T-helper 2 cell (primary cell): ENCODE measurements around the gene KIAA0513.
"Not testable (repeated sequence)": the region's sequence is repeated elsewhere in the genome, so short reads cannot be mapped to it uniquely, and the experiment has no call there.

Experiments
- DNase-seq, 5 experiments: peaks; one replicate each; pipeline versions ENCODE4 v3.0.0 to v3.0.0-alpha.2; 2012 to 2022

Gene KIAA0513

DNA sequence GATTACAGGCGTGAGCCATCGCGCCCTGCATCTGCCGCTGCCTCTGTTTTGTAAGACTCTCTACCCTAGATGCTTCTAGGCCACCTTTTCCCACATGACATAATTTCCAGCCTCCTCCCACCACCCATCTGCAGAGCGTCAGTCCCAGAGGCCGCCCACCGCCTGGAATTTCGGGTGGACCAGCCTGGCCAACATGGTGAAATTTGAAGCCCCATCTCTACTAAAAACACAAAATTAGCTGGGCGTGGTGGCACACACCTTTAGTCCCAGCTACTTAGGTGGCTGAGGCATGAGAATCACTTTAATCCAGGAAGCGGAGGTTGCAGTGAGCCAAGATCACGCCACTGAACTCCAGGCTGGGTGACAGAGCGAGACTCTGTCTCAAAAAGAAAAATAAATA is 89.8 kb downstream of the KIAA0513 start:
- DNase-seq = no peak

DNA sequence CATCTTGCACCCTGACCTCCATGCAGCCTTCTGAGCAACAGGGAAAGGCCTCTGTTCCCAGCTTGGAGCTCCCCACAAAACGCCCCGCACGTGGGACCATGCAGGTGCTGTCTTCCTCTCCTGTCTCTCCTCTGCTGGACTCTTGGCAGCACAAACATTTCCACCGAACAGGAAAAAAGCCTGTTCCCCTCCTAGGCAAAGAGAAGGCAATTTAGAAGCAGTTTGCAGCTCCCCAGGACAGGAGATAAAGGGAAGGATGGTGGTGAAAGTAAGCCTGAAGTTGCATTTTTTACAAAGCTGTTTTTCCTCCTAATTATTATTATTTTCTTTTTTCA is 92.4 kb downstream of the KIAA0513 start:
- no peak for DNase-seq

DNA sequence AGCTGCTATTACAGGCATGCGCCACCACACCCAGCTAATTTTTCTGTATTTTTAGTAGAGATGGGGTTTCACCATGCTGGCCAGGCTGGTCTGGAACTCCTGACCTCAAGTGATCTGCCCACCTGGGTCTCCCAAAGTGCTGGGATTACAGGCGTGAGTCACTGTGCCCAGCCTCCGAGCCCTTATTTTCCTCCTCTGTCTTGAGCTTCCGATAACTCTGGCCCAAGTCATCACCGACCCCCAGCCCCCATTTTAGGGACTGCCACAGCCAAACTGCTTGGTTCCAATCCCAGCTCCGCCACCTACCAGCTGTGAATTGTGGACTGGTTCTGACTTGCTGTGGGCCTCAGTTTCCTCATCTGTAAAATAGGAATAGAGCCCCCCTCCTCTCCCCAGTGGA is 95.8 kb downstream of the KIAA0513 start:
- not testable (repeated sequence) for DNase-seq

DNA sequence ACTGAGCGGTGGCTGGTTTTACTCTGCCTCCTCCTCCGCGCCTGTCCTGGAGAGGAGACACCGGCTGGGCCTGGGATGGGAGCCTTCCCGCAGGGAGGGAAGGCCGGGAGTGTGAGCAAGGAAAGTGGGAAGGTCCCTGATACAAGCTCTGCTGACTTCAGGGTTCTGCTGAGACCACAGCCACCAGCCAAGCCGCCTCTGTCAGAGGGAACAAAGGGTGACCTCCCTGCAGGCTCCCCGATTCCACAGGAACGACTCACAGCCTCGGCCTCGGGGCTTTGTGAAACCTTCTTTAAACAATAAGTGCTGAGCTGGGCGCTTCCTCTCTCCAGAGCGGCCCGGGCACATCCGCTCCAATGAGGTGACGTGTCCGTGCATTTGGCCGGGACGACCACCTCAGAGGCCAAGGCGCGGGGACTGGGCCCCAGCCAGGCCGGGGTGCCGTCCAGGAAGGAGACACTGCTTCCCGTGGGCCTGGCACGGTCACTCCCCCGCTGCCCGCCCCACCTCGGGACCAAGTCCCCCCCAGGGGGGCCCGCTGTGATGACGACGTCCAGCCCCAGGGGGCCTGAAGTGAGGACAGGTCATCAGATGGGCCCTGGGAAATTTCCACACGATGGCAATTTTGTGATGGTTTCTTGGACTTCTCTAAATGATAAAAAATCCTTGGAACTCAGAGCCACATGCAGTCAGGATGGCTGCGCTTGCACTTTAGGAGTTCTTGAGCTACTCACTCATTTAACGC is 96.5 kb downstream of the KIAA0513 start:
- DNase-seq = no peak

DNA sequence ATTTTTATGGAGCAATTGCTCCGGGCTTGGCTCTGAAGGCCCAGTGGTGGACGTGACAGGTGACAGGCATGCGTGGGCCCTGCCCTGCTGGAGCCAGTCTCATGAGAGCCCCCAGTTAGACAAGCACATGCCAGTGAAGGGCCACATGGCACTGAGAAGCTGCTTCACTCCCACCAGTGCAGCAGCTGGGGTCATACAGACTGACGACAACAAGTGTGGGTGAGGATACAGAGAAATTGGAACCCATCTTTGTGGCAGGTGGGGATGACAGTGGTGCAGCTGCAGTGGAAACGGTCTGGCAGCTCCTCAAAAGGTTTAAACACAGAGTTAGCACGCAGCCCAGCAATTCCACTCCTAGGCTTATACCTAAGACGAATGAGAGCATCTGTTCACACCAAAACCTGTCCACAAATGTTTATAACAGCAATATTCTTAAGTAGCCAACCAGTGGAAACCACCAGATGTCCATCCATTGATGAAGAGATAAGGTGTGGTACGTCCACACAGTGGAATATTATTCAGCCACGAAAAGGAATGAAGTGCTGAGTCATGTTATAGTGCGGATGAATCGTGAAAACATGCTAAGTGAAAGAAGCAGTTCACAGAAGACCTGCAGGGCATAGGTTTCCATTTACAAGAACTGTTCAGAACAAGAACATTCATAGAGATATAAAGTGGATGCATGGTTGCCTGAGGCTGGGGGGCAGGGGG is 97.2 kb downstream of the KIAA0513 start:
- no peak for DNase-seq

DNA sequence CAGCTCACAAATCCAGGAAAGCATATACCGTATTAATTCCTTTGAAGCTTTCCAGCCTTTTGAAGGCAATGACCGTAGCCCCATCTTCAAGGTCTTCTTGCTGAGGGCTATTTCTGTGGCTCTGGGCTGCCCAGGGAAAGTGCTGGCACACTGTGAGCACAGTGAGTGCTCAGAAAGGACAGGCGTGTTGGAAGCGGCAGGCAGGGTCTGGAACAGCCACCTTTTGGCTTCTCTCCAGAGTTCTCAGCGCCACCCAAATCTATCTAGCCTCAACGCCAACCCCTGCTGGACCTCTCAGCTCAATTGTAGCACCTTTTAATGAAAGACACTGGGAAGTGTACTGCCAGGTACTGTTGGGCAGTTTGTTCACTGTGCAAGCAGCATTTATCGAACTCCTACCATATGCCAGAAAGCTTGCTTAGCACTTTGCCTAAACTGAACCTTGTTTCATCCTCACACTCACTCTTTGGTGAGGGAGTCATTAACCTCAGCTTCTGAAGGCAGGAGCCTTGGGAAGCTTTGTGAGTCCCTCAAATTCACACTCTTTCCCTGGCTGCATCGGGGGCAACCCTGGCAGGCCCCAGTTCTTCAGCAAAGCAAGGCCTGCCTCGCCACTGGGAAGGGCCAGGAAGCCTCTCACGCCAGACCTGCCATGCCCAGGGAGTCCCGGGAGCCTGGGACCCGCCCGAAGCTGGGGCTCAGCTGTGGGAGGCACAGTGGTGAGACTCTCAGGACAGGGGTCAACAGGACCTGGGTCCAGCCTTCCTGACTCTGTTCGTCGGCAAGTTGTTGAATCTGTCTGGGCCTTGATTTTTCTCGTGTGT is 98.2 kb downstream of the KIAA0513 start:
- no peak for DNase-seq

DNA sequence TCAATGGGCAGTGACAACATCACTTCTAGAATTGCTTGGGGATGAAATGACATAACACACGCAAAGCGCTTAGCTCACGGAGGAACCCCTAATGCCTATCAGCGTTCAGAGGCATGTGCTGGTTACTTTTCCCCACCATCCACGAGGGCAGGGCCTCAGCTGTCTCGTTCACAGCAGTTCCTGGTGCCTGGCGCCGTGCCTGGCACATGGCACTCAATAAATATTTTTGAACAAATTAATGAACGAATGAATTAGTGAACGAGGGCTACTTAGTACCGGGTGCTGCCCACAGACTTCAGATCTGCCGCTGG is 98.8 kb downstream of the KIAA0513 start:
- no peak for DNase-seq

DNA sequence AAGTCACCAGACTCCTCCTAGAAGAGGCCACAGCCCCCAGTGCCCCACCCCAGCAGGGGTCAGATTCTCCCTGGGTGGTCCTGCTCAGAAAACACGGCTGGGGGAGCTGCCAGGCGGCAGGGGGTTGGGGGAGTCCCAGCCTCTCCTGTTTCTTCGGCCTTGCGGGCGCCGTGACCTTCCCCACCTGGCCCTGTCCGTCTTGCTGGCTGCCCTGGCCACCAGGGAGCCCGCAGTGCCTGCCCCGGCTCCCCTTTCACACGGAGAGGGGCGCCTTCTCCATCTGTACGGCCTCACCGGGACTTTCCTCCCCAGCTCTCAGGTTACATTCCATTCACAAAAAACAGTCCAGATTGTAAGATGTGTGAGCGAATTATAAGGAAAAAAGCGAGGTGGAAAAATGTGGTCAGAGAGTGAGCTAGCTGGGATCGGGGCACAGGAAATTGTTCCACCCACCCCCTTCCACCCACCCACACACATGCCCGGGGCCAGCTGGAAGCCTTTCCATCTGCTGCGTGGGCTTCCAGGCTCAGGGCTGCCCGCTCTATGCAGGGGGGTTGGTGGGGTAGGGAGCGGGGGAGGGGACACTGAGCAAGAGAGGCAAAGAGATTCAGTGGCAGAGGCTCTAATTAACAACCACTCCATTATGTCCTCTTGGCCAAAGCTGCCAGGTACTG is 99.2 kb downstream of the KIAA0513 start:
- no peak for DNase-seq

DNA sequence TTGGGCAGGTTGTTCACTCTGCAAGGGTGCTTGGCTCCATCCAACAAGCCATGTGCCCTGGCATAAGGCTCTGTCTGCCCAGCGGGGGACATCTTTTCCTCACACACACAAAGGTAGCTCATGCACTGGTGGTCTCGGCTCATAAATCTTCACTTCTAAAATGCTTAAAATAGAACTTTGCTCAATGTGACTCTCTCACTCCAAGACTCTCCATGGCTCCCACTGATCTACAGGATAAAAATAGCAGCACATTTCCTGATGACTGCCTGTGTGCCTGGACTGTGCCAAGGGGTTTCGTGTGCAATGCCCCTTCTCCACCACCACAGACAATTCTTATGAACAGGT is 99.8 kb downstream of the KIAA0513 start:
- DNase-seq = no peak

DNA sequence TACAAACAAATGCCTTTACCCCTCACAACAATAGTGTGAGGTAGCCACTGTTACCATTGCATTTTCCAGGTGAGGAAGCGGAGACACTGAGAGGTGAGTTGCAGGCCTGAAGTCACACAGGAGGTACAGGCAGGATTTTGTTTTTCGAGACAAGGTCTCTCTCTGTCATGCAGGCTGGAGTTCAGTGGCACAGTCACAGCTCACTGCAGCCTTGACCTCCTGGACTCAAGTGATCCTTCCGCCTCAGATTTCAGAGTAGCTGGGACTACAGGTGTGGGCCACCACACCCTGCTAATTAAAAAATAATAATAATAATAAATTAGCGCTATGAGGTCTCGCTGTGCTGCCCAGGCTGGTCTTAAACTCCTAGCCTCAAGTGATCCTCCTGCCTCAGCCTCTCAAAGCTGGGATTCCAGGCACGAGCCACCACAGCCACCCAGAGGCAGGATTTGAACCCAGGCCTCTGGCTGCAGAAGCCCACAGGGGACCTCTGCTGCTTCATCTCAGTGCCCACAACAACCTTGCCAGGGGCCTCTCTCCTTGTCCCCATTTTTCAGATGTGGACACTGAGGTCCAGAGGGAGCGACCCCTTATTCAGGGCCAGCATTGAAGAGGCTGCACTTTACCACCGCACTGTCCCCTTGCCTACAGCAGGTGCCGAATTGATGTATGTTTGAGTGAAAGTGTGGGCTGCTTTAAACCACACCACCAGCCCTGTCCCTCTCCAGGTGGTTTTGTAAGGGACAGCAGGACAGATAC is 100.7 kb downstream of the KIAA0513 start:
- DNase-seq = no peak

DNA sequence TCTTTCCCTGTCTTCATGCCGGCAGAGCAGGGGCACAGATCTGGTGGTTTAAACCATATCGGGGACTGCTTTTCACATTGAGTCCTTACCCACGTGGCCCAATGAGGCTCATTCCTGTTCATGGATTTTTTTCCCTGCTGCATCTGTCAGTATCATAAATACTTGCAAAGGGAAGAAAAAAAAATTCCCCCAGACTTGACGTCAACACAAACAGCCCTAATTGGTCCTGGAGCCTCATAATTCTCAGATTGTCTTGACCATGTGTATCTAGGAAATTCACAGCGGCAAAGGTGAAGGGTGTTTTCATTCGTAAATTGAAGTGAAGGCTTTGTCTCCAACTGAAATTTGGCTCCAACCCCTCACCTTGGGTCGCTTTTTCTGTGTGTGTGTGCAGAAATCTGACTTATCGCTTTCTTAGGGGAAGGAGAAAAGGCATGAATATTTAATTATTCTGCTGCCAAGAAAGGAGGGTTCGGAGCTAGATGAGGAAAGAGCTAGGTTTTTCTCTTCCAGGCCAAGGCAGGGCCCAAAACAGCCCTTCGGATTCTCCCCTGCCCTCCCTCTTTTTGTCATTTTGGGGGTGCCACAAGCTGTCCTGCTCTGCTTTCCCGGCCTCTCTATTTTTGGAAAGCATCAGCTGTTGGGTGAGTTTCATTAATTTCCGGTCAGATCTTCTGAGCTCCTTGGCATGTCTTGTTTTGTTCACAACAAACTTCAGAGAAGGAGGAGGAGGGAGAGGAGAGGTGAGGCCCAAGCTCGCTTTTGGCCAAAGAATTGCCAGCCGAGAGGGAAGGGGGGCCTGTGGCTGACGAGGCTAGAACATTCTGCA is 102.5 kb downstream of the KIAA0513 start:
- DNase-seq = no peak

DNA sequence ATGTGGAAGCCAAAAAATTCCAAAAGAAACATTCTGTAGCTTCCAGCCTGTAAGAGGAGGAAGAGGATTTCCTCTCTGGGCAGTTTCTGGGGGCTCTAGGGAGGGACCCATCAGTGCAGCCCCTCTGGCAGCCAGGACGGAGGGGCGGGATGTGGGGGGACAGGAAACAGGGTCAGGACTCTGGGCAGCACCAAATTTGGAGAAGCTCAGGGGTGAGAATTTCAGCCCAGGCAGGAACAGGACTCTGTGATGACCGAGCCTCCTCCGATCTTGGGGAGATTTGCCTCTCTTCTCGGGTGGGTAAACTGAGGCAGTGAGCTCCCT is 103.1 kb downstream of the KIAA0513 start:
- no peak for DNase-seq

DNA sequence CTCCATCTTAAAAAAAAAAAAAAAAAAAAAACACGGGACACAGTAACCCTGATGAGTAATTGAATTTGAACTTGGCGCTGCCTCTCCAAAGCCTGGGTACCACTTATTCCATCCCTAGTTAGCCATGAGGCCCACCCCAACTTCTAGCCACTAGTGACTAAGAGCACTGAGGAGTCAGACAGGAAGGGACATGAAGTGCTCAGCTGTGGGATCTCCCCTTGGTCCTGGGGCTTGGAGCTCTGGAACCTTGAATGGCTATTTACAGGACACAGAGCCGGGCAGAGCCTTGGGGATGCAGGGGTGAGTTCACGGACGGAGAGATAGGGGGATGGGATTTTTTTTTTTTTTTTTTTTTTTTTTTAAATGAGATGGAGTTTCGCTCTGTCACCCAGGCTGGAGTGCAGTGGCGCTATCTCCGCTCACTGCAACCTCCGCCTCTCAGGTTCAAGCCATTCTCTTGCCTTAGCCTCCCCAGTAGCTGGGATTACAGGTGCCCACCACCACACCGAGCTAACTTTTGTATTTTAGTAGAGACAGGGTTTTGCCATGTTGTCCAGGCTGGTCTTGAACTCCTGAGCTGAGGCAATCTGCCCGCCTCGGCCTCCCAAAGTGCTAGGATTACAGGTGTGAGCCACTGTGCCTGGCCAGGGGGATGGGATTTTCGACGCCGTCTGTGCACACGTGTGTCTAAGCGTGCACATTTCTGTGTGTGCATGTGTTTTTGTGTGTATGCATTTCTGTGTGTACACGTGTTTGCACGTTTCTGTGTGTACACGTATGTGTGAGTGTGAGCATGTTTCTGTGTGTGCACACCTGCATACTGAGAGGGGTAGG is 105.1 kb downstream of the KIAA0513 start:
- DNase-seq = no peak

DNA sequence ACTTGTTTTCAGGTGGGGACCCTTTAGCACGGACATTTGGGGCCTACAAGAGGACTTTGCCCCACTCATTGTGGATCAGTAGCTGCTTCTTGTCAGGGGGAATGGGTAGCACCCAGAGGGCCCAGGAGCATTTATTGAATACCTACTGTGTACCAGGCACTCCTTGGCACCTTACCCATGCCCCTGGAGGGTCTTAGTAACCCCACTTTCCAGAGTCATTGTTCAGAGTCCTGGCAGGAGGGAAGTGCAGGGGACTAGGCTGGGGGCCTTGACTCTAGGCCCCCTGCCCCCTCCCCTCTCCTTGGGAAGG is 105.7 kb downstream of the KIAA0513 start:
- no peak for DNase-seq

DNA sequence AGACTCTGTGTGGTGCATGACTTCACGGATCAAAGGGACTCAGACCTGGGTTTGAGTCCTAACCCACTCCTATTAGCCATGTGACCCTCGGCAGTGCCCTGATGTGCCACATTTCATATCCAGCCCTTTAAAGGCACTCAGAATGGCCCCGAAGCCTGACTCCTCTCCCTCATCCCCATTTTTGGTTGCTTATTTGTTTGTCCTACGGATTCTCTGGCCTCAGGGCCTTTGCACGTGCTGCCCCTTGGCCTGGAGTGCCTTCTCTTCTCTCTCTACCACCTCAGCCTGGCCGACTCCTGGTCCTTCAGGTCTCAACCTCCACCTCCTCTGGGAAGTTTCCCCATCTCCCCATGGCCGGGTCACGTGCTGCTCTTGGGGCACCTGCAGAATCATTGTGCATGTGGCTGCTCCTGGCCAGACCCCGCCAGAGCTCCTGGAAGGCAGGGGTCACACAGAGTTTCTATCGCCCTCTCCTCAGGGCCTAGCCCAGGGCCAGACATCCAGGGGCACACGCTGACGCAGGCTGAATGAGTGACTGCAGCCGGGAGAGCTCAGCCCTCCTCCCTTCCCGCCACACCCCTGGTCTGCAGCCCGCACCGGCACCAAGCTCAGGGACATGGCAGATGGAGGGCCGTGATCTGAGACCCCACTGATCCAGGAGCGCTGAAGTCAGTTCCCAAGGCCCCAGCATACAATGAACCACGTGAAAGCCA is 106.6 kb downstream of the KIAA0513 start:
- no peak for DNase-seq

DNA sequence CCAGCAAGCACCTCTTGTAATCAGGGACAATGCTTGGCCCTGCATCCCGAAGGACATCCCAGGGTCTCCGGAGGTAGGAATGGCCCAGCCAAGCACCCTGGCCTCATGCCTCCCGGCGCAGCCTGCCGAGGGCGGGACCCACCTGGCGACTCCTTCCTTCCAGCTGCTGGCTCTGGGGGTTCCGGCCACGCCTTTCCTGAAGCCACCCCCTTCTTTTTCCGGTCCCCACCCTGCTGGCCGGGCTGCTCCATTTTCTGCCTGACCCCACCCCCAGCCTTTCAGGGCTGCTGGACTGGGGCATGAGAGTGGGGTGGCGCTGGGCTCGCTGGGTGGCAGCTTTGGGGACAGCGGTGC is 107.2 kb downstream of the KIAA0513 start:
- no peak for DNase-seq

DNA sequence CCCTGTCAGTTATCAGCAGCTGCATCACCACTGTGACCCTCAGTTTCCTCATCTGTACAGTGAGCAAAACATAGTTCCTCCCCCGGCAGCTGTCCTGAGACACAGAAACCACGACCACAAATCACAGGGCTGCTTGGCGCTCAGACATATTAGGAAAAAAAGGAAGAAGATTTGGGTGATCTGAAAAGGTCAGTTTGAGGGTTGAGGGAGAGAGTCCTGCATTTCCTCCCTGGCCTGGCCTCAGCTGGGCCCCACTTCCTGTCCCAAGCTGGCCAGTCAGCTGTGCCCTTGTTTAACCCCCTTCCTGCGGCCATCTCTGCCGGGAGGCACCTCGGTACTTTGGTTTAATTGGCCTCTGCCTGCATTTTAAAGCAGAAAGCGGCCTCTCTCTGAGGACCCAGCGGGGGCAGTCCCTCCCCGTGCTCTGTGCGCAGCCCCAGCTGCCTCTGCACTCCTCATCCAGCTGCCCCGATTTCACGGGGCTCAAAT is 108.7 kb downstream of the KIAA0513 start:
- DNase-seq = no peak

DNA sequence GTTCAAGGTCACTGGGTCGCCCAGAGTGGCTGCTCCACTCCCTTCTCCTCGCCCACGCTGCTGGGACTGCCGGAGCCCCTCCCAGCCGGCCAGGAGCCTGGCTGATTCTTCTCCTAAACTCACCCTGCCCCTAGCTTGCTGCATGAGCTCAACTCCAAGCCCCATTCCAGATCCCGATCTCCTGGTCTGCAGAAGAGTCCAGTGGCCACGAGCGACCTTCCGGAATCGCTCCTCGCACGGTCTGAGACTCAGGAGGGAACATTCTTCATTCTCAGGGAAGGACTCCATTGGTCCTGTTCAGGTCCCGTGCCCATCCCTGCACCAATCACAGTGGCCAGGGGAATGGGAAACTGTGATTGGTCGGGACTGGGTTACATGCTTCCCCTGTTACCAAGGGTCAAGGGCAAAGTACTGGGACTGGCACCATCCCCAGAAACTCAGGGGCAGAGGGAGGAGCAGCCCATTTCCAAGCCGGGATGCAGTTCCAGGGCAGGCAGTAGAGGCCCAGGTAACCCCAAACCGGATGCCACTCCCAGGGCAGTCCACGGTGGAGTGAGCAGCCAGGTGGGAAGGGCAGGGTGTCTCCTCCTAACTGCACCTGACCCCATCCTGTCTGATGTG is 109.2 kb downstream of the KIAA0513 start:
- DNase-seq = no peak

DNA sequence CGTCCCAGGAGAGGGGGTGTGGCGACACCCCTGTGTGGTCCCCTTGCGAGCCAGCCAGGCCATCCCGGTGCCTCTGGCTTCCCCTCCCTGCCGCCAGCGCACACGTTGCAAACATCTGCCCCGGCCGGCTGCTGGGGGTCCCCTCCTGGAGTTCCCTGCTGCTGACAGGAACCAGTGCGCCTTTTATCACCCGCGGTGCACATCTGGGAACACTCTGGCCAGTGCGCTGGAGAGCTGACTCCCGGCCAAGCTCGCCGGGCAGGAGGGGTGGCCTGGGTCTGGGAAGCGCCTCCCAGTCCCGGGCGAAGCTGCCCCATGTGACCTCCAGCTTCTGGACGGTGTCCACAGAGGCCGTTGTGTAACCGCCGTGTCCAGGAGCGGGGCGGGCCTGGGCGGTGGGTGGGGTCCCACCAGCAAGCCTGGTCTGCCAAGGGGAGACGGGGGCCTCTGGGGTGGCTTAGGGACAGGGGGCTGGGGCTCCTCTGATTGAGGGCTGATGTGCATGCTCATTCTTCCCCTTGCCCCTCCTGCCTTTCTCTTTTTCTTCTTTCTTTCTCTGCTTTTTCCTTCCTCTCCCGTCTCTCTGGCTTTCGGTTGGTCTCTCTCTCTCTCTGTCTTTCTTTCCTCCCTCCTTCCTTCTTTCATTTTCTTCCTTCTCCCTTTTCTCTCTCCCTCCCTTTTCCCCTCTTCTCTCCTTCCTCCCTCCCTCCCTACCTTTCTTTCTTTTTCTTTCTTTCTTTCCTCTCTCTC is 109.9 kb downstream of the KIAA0513 start:
- DNase-seq = no peak
